CMK (cell line): Measurements from ENCODE around the gene ARTN.

Experiments
- DNase-seq: peaks from one replicate; pipeline ENCODE4 v3.0.0-alpha.2; 2010; ENCODE audit warnings: low read depth

ARTN gene

GRCh38 chr1:43933386-43934100 is at the start of gene ARTN:
ARTN (plus strand) TSS chr1:43933801; CDS start chr1:43935657, 1,856 bp downstream.
- no peak for DNase-seq

- no peak for DNase-seq
Observed at GRCh38 chr1:43885279-43885801, 48.3 kb upstream of the ARTN start.

GRCh38 chr1:43887748-43888147 is 45.9 kb upstream of the ARTN start:
- DNase-seq = no peak

- no peak for DNase-seq
Observed at GRCh38 chr1:43890815-43891214, 42.8 kb upstream of the ARTN start.

GRCh38 chr1:43893006-43893405 is 40.6 kb upstream of the ARTN start:
- DNase-seq = no peak

- DNase-seq = no peak
Observed at GRCh38 chr1:43898981-43899380, 34.6 kb upstream of the ARTN start.

- DNase-seq = no peak
Observed at GRCh38 chr1:43900386-43900785, 33.2 kb upstream of the ARTN start.

- no peak for DNase-seq
Observed at GRCh38 chr1:43901196-43901961, 32.2 kb upstream of the ARTN start.

GRCh38 chr1:43902058-43902831 is 31.4 kb upstream of the ARTN start:
- no peak for DNase-seq

- DNase-seq = peak; percentile 56
Observed at GRCh38 chr1:43904660-43905551, 28.7 kb upstream of the ARTN start.

GRCh38 chr1:43908226-43908625 is 25.4 kb upstream of the ARTN start:
- no peak for DNase-seq

- DNase-seq = no peak
Observed at GRCh38 chr1:43908858-43909257, 24.7 kb upstream of the ARTN start.

GRCh38 chr1:43910343-43910742 is 23.3 kb upstream of the ARTN start:
- no peak for DNase-seq

- no peak for DNase-seq
Observed at GRCh38 chr1:43912607-43913006, 21.0 kb upstream of the ARTN start.

- DNase-seq = no peak
Observed at GRCh38 chr1:43913051-43913501, 20.5 kb upstream of the ARTN start.

- DNase-seq = no peak
Observed at GRCh38 chr1:43913666-43914360, 19.8 kb upstream of the ARTN start.

- DNase-seq = no peak
Observed at GRCh38 chr1:43914576-43915525, 18.8 kb upstream of the ARTN start.

- no peak for DNase-seq
Observed at GRCh38 chr1:43919906-43920305, 13.7 kb upstream of the ARTN start.

GRCh38 chr1:43921022-43921421 is 12.6 kb upstream of the ARTN start:
- no peak for DNase-seq

- no peak for DNase-seq
Observed at GRCh38 chr1:43924516-43924915, 9.1 kb upstream of the ARTN start.
